ENCODE data around the gene HK3. TPM values are rescaled to one million over a fixed set of nuclear protein-coding genes. Genes with fewer than 3 reads are reported as not detected.

The HK3 gene
- total and polyA plus RNA-seq, 2 of the 8 experiments (the other 6 are each of a cell fraction or from before 2014, with no cell fraction given), result not detected

DNA sequence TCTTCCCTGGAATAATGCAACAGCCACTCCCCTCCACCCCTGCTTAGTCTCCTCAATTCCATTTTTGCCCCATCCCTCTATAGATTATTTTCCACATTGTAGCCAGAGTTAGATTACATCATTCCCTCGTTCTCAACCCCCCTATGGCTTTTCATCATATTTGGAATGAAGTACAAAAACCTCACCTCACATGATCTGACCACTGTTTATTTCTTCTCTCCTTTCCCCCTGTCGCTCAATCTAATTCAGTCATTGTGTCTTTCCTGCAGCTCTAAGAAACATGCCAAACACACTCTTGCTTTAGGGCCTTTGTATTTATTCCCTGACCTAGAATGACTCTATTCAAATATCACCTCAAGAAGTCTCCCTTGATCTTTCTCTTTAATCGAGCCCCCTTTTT, 22.6 kb upstream of the HK3 start:
- no peaks in the 10 kb centered on the region for H3K27me3 ChIP-seq (replicated peaks in 1 of 4; ENCODE audit: control insufficient read depth in 3 of 4, extremely low read depth in 1 of 4, insufficient read depth in 3 of 4, low read length in 3 of 4)
- H3K79me2 ChIP-seq (ENCODE audit: control insufficient read depth in 1 of 2, insufficient read depth in 2 of 2, low read length in 2 of 2), result no peaks in the 10 kb centered on the region; a peak in 1 of 4 replicates
- H3K4ac ChIP-seq (replicated peaks; ENCODE audit: insufficient read length, low read depth, low read length), result no peak overlapping the region
- ChIA-PET CTCF (ENCODE audit: partially characterized antibody) (interaction anchor here (0.5 to 1.2 kb wide), 3 partner anchors 12 to 568 kb away, joined by 3 read pairs; no protein-coding TSS in a partner anchor), POLR2A (ENCODE audit: partially characterized antibody) (no interaction called here)
- no peak overlapping the region for H3K27ac ChIP-seq (ENCODE audit: low read depth, low read length)
- no peaks in the 10 kb centered on the region for H3K4me1 ChIP-seq (replicated peaks in 1 of 4; ENCODE audit: control insufficient read depth in 3 of 4, insufficient read depth in 4 of 4, low read length in 3 of 4)
- no peak overlapping the region for H4K8ac ChIP-seq (ENCODE audit: extremely low read depth, insufficient read depth, low read length)
- H3K36me3 ChIP-seq (ENCODE audit: control insufficient read depth in 2 of 4, insufficient read depth in 4 of 4, low read length in 3 of 4), result peaks cover 0 to 2% (median 0%) of the 10 kb centered on the region in 4 experiments; a peak in 3 of 8 replicates
- no peak overlapping the region for H3K4me3 ChIP-seq (ENCODE audit: extremely low read depth in 1 of 4, insufficient read depth in 2 of 4, low read depth in 3 of 4, low read length in 4 of 4)
- H4K5ac ChIP-seq (ENCODE audit: insufficient read length, low read depth, low read length), result no peak overlapping the region
- H2BK12ac ChIP-seq (ENCODE audit: low read depth, low read length), result no peak overlapping the region
- H3K4me2 ChIP-seq (ENCODE audit: insufficient read depth in 1 of 2, low read depth in 2 of 2, low read length in 2 of 2), result no peak overlapping the region
- DNase-seq (ENCODE audit: low read depth in 1 of 2, low spot score in 2 of 2) (no peak), FAIRE-seq (no peak)
- no peak overlapping the region for H2BK120ac ChIP-seq (replicated peaks; ENCODE audit: low read depth, low read length)
- H3K79me1 ChIP-seq (ENCODE audit: low read depth, low read length), result no peaks in the 10 kb centered on the region
- H2AK5ac ChIP-seq (ENCODE audit: low read depth, low read length), result no peak overlapping the region
- no peak overlapping the region for H2BK5ac ChIP-seq (ENCODE audit: low read depth, low read length)
- no peak overlapping the region for H3K56ac ChIP-seq (replicated peaks; ENCODE audit: insufficient read length, low read depth, low read length)
- no peak overlapping the region for H3K23ac ChIP-seq (ENCODE audit: insufficient read length)
- H3K23me2 ChIP-seq (ENCODE audit: low read depth, low read length), result no peaks in the 10 kb centered on the region
- H2BK20ac ChIP-seq (ENCODE audit: low read length), result no peak overlapping the region
- TF ChIP-seq JUND (IDR thresholded peaks at IDR 0.05; ENCODE audit: low read length), result no peak
- no peak for TF ChIP-seq RBBP5 (IDR thresholded peaks at IDR 0.05; ENCODE audit: borderline replicate concordance, low read depth, low read length)
- no peak for TF ChIP-seq ASH2L (IDR thresholded peaks at IDR 0.05; ENCODE audit: low read length)
- TF ChIP-seq SP2 (IDR thresholded peaks at IDR 0.05; ENCODE audit: low read length), result no peak
- TF ChIP-seq, protein P1, sequence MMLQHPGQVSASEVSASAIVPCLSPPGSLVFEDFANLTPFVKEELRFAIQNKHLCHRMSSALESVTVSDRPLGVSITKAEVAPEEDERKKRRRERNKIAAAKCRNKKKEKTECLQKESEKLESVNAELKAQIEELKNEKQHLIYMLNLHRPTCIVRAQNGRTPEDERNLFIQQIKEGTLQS (IDR thresholded peaks at IDR 0.05; ENCODE audit: insufficient read depth, low read depth, low read length), result no peak
- WGBS, 2 experiments (ENCODE audit: extremely low coverage in 1 of 2, insufficient coverage in 1 of 2, insufficient read length in 1 of 2, insufficient replicate concordance in 2 of 2, low coverage in 1 of 2, low lambda C conversion rate in 2 of 2, missing lambda C conversion rate in 1 of 2), result 86% methylated on average over 3 of the region's 3 CpGs; no CpG with 5 or more reads in 1 of the 2 experiments
- no peak overlapping the region for H2BK15ac ChIP-seq (ENCODE audit: low read length)
- no peak overlapping the region for H3K14ac ChIP-seq (ENCODE audit: insufficient read length)
- no peaks in the 10 kb centered on the region for H3K9me3 ChIP-seq (ENCODE audit: insufficient read depth in 2 of 2, low read depth in 1 of 2, low read length in 1 of 2)
- no peak overlapping the region for H3K9ac ChIP-seq (replicated peaks in 1 of 4; ENCODE audit: extremely low read depth in 1 of 4, low read depth in 3 of 4, low read length in 3 of 4)
- H3K18ac ChIP-seq (ENCODE audit: extremely low read depth, low read length), result no peak overlapping the region
- H4K20me1 ChIP-seq (replicated peaks in 1 of 2; ENCODE audit: control insufficient read depth in 1 of 2, insufficient read depth in 2 of 2, low read length in 2 of 2), result no peaks in the 10 kb centered on the region
- no peak overlapping the region for H2AFZ ChIP-seq (ENCODE audit: low read length)
- H4K91ac ChIP-seq (replicated peaks; ENCODE audit: insufficient read length, low read length), result no peak overlapping the region

Data from H1 (cell line).